Gastrocnemius medialis (tissue), 4 donors: ENCODE measurements around the gene SMYD3. TPM values are rescaled to one million over a fixed set of nuclear protein-coding genes. Genes with fewer than 3 reads are reported as not detected.

Experiments used
- ATAC-seq, 2 donors: fragments of 150-250 bp; one replicate each; pipeline ENCODE4 v1.9.1; 2016
- DNase-seq, 2 donors: peaks; one replicate each; pipeline ENCODE4 v3.0.0-alpha.2; 2019
- H3K27ac ChIP-seq, 4 donors: fragments of 200-600 bp; sonication (generic); 1 replicate in 1 of 4; 2 replicates in 3 of 4; pipeline ENCODE4 v1.5.1; 2016 to 2018; ENCODE audit warnings: mild to moderate bottlenecking in 2 of 4, moderate library complexity in 1 of 4
- H3K27me3 ChIP-seq, 3 donors: fragments of 200-600 bp; sonication (generic) in 2 of 3; 1 replicate in 1 of 3; 2 replicates in 2 of 3; pipeline versions ENCODE4 v1.5.1 to v1.6.0; 2016 to 2019; ENCODE audit warnings: mild to moderate bottlenecking in 1 of 3, moderate library complexity in 1 of 3
- H3K36me3 ChIP-seq, 2 donors: fragments of 200-600 bp; sonication (generic) in 1 of 2; one replicate each; pipeline ENCODE4 v1.5.1; 2017 to 2018
- H3K4me1 ChIP-seq, 2 donors: fragments of 200-600 bp; sonication (generic) in 1 of 2; one replicate each; pipeline ENCODE4 v1.5.1; 2016 to 2017; ENCODE audit warnings: mild to moderate bottlenecking in 2 of 2
- H3K4me3 ChIP-seq, 4 donors: fragments of 200-600 bp; sonication (generic) in 3 of 4; 1 replicate in 1 of 4; 2 replicates in 3 of 4; pipeline ENCODE4 v1.5.1; 2016 to 2019; ENCODE audit warnings: mild to moderate bottlenecking in 2 of 4
- H3K9me3 ChIP-seq, 3 donors: fragments of 200-600 bp; sonication (generic) in 2 of 3; 1 replicate in 1 of 3; 2 replicates in 2 of 3; pipeline ENCODE4 v1.5.1; 2016 to 2019
- CTCF ChIP-seq, 5 experiments: fragments of 450-650 bp in 3 of 5; fragments of 200-600 bp in 2 of 5; sonication (generic) in 2 of 5; IDR thresholded peaks in 4 of 5; conservative IDR thresholded peaks in 1 of 5; 1 replicate in 4 of 5; 2 replicates in 1 of 5; pipeline ENCODE4 v1.5.1; 2016 to 2019; ENCODE audit warnings: antibody characterized with exemption in 5 of 5, mild to moderate bottlenecking in 3 of 5, moderate library complexity in 3 of 5
- POLR2A ChIP-seq, 2 donors: fragments of 450-650 bp; IDR thresholded peaks; one replicate each; pipeline ENCODE4 v1.6.1; 2017; ENCODE audit warnings: antibody characterized with exemption in 2 of 2, mild to moderate bottlenecking in 2 of 2, moderate library complexity in 2 of 2
- in situ Hi-C, 4 donors: fragments of 200-750 bp; cut with MboI; loops; one replicate each; pipeline versions ENCODE4 v1.15.0 to v1.8.0; 2017; ENCODE audit warnings: low sequenced_read_pairs in 4 of 4
- intact Hi-C: fragments of 100-400 bp; cut with DNase I; formaldehyde crosslinking; loops from one replicate; pipeline ENCODE4 v1.15.1; 2023; ENCODE audit warnings: low total_unique reads
- total RNA-seq, 4 donors: library from RNA; depleted of rRNA; stranded (reverse); fragments of >200 nt; gene quantifications; one replicate each; pipeline versions ENCODE4 v1.1.0 to v1.2.3, GENCODE V29; 2016

SMYD3 gene
- total RNA-seq, 4 donors from 2014 or later: 4.4 to 10.3 (median 6.3) TPM

GRCh38 chr1:246416261-246416660 lies 90.8 kb downstream of the SMYD3 start:
- in situ Hi-C loops: no loop called here
- Histone ChIP-seq H3K27me3 (no peaks in the 10 kb centered on the region), H3K9me3 (no peaks in the 10 kb centered on the region), H3K27ac (no peak overlapping the region), H3K36me3 (no peaks in the 10 kb centered on the region), H3K4me1 (no peaks in the 10 kb centered on the region), H3K4me3 (no peak overlapping the region)
- no peak for TF ChIP-seq CTCF (IDR thresholded peaks at IDR 0.05 in 4 of 5, conservative IDR thresholded peaks at IDR 0.05 in 1 of 5)
- TF ChIP-seq POLR2A (IDR thresholded peaks at IDR 0.05): no peak
- ATAC-seq (no peak), DNase-seq (no peak)
- intact Hi-C loops: no loop called here

- in situ Hi-C loops: no loop called here
- DNase-seq (no peak), ATAC-seq (no peak)
- Histone ChIP-seq H3K36me3 (no peaks in the 10 kb centered on the region), H3K4me3 (no peak overlapping the region), H3K9me3 (no peaks in the 10 kb centered on the region), H3K4me1 (no peaks in the 10 kb centered on the region), H3K27me3 (no peaks in the 10 kb centered on the region), H3K27ac (no peak overlapping the region)
- no peak for TF ChIP-seq CTCF (IDR thresholded peaks at IDR 0.05 in 4 of 5, conservative IDR thresholded peaks at IDR 0.05 in 1 of 5)
- no peak for TF ChIP-seq POLR2A (IDR thresholded peaks at IDR 0.05)
- intact Hi-C loops: no loop called here
These were observed 92.1 kb downstream of the SMYD3 start for GRCh38 chr1:246415028-246415427.

GRCh38 chr1:246413430-246413829 lies 93.6 kb downstream of the SMYD3 start:
- intact Hi-C loops: no loop called here
- in situ Hi-C loops: no loop called here
- H3K27ac ChIP-seq: no peak overlapping the region
- H3K36me3 ChIP-seq: no peaks in the 10 kb centered on the region
- TF ChIP-seq CTCF (IDR thresholded peaks at IDR 0.05 in 4 of 5, conservative IDR thresholded peaks at IDR 0.05 in 1 of 5): no peak
- TF ChIP-seq POLR2A (IDR thresholded peaks at IDR 0.05): no peak
- H3K27me3 ChIP-seq: no peaks in the 10 kb centered on the region
- no peaks in the 10 kb centered on the region for H3K4me1 ChIP-seq
- DNase-seq: no peak
- no peaks in the 10 kb centered on the region for H3K9me3 ChIP-seq
- ATAC-seq: no peak
- no peak overlapping the region for H3K4me3 ChIP-seq

- H3K9me3 ChIP-seq: no peaks in the 10 kb centered on the region
- H3K36me3 ChIP-seq: no peaks in the 10 kb centered on the region
- intact Hi-C loops (no loop called here), in situ Hi-C loops (no loop called here)
- ATAC-seq (no peak), DNase-seq (no peak)
- H3K4me3 ChIP-seq: no peak overlapping the region
- no peaks in the 10 kb centered on the region for H3K4me1 ChIP-seq
- no peaks in the 10 kb centered on the region for H3K27me3 ChIP-seq
- no peak for TF ChIP-seq POLR2A (IDR thresholded peaks at IDR 0.05)
- no peak for TF ChIP-seq CTCF (IDR thresholded peaks at IDR 0.05 in 4 of 5, conservative IDR thresholded peaks at IDR 0.05 in 1 of 5)
- no peak overlapping the region for H3K27ac ChIP-seq
These were observed 103.0 kb downstream of the SMYD3 start for GRCh38 chr1:246404078-246404477.

GRCh38 chr1:246398126-246398813 lies 108.8 kb downstream of the SMYD3 start:
- intact Hi-C loops (no loop called here), in situ Hi-C loops (no loop called here)
- no peaks in the 10 kb centered on the region for H3K9me3 ChIP-seq
- DNase-seq (no peak), ATAC-seq (no peak)
- H3K4me3 ChIP-seq: no peak overlapping the region
- no peaks in the 10 kb centered on the region for H3K36me3 ChIP-seq
- H3K27ac ChIP-seq: no peak overlapping the region
- H3K27me3 ChIP-seq: no peaks in the 10 kb centered on the region
- no peak for TF ChIP-seq CTCF (IDR thresholded peaks at IDR 0.05 in 4 of 5, conservative IDR thresholded peaks at IDR 0.05 in 1 of 5)
- no peak for TF ChIP-seq POLR2A (IDR thresholded peaks at IDR 0.05)
- no peaks in the 10 kb centered on the region for H3K4me1 ChIP-seq
